Tibial artery (tissue), 4 donors: ENCODE measurements around the gene RHCE.

ENCODE experiments used
- DNase-seq, 2 donors: peaks; one replicate each; pipeline ENCODE4 v3.0.0-alpha.2; 2019
- H3K27ac ChIP-seq, 2 donors: fragments of 200-600 bp; sonication (generic) in 1 of 2; 1 replicate in 1 of 2; 2 replicates in 1 of 2; pipeline ENCODE4 v1.5.1; 2018 to 2019; ENCODE audit warnings: mild to moderate bottlenecking in 1 of 2
- H3K27me3 ChIP-seq, 2 donors: fragments of 200-600 bp; sonication (generic) in 1 of 2; one replicate each; pipeline versions ENCODE4 v1.5.1 to v1.6.0; 2016 to 2019
- H3K36me3 ChIP-seq, 3 donors: fragments of 200-600 bp; sonication (generic) in 2 of 3; one replicate each; pipeline ENCODE4 v1.5.1; 2016 to 2019; ENCODE audit warnings: mild to moderate bottlenecking in 2 of 3
- H3K4me1 ChIP-seq, 4 donors: fragments of 200-600 bp; sonication (generic) in 2 of 4; 1 replicate in 3 of 4; 2 replicates in 1 of 4; pipeline ENCODE4 v1.5.1; 2016 to 2019
- H3K4me3 ChIP-seq, 2 donors: fragments of 200-600 bp; sonication (generic) in 1 of 2; 1 replicate in 1 of 2; 2 replicates in 1 of 2; pipeline ENCODE4 v1.5.1; 2018 to 2019; ENCODE audit warnings: mild to moderate bottlenecking in 2 of 2
- H3K9me3 ChIP-seq, 3 donors: fragments of 200-600 bp; sonication (generic) in 1 of 3; one replicate each; pipeline ENCODE4 v1.5.1; 2016 to 2019
- intact Hi-C: fragments of 100-400 bp; cut with DNase I; formaldehyde crosslinking; loops from one replicate; pipeline ENCODE4 v1.15.0; 2023; ENCODE audit warnings: low total_unique reads
- TF ChIP-seq, protein P1 (sequence below), 2 experiments: fragments of 200-600 bp in 1 of 2; fragments of 450-650 bp in 1 of 2; IDR thresholded peaks; one replicate each; pipeline ENCODE4 v1.5.1; 2017 to 2019; ENCODE audit warnings: antibody characterized with exemption in 2 of 2, mild to moderate bottlenecking in 1 of 2, moderate library complexity in 1 of 2

Gene RHCE

GRCh38 chr1:25439287-25439686, 18.7 kb upstream of the RHCE start:
- Histone ChIP-seq H3K27ac (no peak overlapping the region), H3K4me1 (peaks cover 0 to 43% (median 24%) of the 10 kb centered on the region in 4 donors), H3K27me3 (no peaks in the 10 kb centered on the region), H3K4me3 (no peak overlapping the region), H3K36me3 (no peaks in the 10 kb centered on the region), H3K9me3 (no peaks in the 10 kb centered on the region)
- intact Hi-C loops = no loop called here
- TF ChIP-seq, protein P1, sequence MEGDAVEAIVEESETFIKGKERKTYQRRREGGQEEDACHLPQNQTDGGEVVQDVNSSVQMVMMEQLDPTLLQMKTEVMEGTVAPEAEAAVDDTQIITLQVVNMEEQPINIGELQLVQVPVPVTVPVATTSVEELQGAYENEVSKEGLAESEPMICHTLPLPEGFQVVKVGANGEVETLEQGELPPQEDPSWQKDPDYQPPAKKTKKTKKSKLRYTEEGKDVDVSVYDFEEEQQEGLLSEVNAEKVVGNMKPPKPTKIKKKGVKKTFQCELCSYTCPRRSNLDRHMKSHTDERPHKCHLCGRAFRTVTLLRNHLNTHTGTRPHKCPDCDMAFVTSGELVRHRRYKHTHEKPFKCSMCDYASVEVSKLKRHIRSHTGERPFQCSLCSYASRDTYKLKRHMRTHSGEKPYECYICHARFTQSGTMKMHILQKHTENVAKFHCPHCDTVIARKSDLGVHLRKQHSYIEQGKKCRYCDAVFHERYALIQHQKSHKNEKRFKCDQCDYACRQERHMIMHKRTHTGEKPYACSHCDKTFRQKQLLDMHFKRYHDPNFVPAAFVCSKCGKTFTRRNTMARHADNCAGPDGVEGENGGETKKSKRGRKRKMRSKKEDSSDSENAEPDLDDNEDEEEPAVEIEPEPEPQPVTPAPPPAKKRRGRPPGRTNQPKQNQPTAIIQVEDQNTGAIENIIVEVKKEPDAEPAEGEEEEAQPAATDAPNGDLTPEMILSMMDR (IDR thresholded peaks at IDR 0.05) = no peak
- DNase-seq = no peak

DNA sequence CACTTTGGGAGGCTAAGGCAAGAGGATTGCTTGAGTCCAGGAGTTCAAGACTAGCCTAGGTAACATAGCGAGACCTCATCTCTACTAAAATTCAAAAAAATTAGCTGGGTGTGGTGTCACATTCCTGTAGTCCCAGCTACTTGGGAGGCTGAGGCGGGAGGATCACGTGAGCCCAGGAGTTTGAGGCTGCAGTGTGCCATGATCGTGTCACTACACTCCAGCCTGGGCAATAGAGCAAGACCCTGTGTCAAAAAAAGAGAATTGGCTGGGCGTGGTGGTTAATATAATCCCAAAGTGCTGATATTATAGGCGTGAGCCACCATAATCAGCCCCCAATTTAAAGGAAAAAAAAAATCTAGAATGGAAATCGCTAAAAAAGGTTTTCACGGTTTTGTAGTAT, 17.0 kb upstream of the RHCE start:
- H3K4me1 ChIP-seq = peaks cover 0 to 59% (median 35%) of the 10 kb centered on the region in 4 donors
- H3K36me3 ChIP-seq = no peaks in the 10 kb centered on the region
- DNase-seq = no peak
- intact Hi-C loops = no loop called here
- H3K4me3 ChIP-seq = no peak overlapping the region
- no peaks in the 10 kb centered on the region for H3K27me3 ChIP-seq
- H3K27ac ChIP-seq = peak overlapping the region in 1 of 2 donors; percentile 98
- H3K9me3 ChIP-seq = no peaks in the 10 kb centered on the region
- TF ChIP-seq, protein P1 (IDR thresholded peaks at IDR 0.05) = no peak

DNA sequence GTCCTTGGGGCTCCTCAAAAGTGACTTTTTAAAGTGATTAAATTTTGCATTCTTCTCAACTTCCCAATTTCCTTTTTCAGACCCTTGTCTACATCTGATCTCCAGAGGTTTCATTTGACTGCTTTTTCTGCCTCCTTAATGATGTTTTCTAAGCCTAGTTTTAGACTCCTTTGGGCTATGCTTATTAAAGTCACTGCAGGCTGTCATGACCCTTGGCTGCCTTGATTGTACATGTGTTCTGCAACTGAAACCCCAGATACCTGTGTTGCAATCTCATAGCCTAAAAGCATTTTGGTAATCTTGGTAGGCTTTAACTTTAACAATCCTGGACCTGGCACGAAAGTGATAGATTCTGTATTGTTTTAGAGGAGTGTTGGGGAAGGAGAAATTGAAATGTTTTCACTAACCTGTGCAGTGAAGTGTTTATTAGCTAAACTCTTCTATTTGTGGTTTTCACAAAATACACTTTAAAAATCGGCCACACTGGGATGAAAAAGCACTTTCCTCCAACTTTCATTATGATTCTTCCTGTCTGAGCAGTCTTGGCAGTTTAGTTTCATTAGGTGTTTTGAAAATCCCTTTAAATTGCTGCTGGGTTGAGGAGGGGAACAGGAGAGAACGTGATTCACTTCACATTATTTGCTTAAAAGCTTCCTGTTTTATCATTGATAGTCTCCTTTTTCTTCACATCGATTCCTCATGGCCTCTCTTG, 14.9 kb upstream of the RHCE start:
- H3K27me3 ChIP-seq = no peaks in the 10 kb centered on the region
- H3K36me3 ChIP-seq = no peaks in the 10 kb centered on the region
- H3K4me1 ChIP-seq = peaks cover 0 to 62% (median 34%) of the 10 kb centered on the region in 4 donors
- TF ChIP-seq, protein P1 (IDR thresholded peaks at IDR 0.05) = no peak
- no peaks in the 10 kb centered on the region for H3K9me3 ChIP-seq
- H3K4me3 ChIP-seq = peak overlapping the region; percentile 5 to 9
- peak in 1 of 2 donors; percentile 49 for DNase-seq
- intact Hi-C loops = no loop called here
- H3K27ac ChIP-seq = peak overlapping the region; percentile 54 to 98

DNA sequence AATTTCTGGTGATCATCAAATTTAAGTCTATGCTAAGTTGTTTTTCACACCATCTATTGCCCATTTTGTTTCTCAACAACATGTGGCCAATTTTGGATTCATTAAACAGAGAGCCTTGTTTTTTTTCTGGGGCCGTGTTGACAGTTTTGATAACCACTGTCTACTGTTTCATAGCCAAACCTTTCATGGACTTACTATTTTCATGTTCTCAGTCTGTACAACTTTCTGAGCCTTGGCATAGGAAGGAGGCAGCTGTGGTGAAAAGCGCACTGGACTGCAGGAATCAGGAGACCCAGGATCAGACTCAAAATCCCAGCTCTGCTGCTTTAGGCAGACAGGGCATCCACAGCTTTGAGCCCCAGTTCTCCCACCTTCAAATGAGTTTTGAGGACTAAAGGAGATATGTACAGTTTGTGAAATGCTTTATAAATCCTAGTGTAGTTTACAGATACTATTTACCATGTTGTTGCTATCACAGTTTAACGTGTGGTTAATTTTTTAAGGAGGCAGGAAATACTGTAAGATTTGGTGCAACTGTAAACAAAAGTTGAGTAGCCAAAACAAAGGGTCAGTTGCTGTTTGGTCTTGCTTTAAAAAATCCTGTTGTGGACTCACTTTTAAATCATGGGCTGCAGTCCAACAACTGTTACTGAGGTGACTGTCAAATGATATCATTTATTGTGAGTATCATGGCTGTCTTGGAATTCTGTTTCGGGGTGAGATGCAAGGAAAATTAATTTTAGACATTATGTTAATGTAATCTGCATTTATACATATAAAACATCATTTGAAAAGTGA, 13.0 kb upstream of the RHCE start:
- no peaks in the 10 kb centered on the region for H3K27me3 ChIP-seq
- intact Hi-C loops = no loop called here
- H3K27ac ChIP-seq = peak overlapping the region; percentile 39 to 98
- no peaks in the 10 kb centered on the region for H3K36me3 ChIP-seq
- TF ChIP-seq, protein P1 (IDR thresholded peaks at IDR 0.05) = no peak
- H3K4me3 ChIP-seq = peak overlapping the region in 1 of 2 donors; percentile 8
- H3K4me1 ChIP-seq = peaks cover 0 to 68% (median 34%) of the 10 kb centered on the region in 4 donors
- H3K9me3 ChIP-seq = no peaks in the 10 kb centered on the region
- DNase-seq = peak in 1 of 2 donors; percentile 44

- Histone ChIP-seq H3K36me3 (no peaks in the 10 kb centered on the region), H3K27ac (peak overlapping the region; percentile 94 to 98), H3K4me1 (peaks cover 0 to 67% (median 34%) of the 10 kb centered on the region in 4 donors), H3K27me3 (no peaks in the 10 kb centered on the region), H3K4me3 (peak overlapping the region; percentile 97 to 99), H3K9me3 (no peaks in the 10 kb centered on the region)
- intact Hi-C loops = no loop called here
- TF ChIP-seq, protein P1 (IDR thresholded peaks at IDR 0.05) = no peak
- no peak for DNase-seq
Observed at GRCh38 chr1:25432749-25433388, 12.2 kb upstream of the RHCE start.
